Measurements from ENCODE around the gene GRIK1.

DNA sequence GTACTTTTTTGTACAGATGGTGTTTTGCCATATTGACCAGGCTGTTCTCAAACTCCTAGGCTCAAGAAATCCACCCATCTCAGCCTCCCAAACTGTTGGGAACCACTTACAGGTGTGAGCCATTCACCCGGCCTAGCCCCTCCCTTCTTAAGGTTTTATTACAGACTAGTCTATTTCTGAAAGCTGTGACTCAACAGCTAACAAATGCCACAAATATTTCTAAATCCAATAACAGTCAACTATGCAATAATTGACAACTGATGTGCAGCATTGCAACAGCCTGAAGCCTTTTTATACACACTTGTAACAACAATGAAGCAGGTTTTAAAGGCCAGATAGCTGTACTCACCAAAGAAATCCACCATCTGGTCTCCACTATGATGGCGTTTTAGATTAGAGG is 51.4 kb downstream of the GRIK1 start:
- TF ChIP-seq, protein P1, sequence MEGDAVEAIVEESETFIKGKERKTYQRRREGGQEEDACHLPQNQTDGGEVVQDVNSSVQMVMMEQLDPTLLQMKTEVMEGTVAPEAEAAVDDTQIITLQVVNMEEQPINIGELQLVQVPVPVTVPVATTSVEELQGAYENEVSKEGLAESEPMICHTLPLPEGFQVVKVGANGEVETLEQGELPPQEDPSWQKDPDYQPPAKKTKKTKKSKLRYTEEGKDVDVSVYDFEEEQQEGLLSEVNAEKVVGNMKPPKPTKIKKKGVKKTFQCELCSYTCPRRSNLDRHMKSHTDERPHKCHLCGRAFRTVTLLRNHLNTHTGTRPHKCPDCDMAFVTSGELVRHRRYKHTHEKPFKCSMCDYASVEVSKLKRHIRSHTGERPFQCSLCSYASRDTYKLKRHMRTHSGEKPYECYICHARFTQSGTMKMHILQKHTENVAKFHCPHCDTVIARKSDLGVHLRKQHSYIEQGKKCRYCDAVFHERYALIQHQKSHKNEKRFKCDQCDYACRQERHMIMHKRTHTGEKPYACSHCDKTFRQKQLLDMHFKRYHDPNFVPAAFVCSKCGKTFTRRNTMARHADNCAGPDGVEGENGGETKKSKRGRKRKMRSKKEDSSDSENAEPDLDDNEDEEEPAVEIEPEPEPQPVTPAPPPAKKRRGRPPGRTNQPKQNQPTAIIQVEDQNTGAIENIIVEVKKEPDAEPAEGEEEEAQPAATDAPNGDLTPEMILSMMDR (IDR thresholded peaks at IDR 0.05), result no peak
- TF ChIP-seq EZH2 (IDR thresholded peaks at IDR 0.05; ENCODE audit: borderline replicate concordance, insufficient read depth, low read depth, low read length, poor library complexity, severe bottlenecking), result no peak
